LHCN-M2 (cell line): ENCODE data around the gene UNC45A. TPM values are rescaled to one million over a fixed set of nuclear protein-coding genes. Genes with fewer than 3 reads are reported as not detected.

ENCODE experiments used
- DNase-seq: peaks from one replicate; pipeline ENCODE4 v3.0.0-alpha.2; 2012; ENCODE audit warnings: low read depth
- total RNA-seq: library from RNA; depleted of rRNA; stranded (reverse); fragments of >200 nt; gene quantifications from 2 replicates; pipeline ENCODE4 v1.2.3, GENCODE V29; 2014

Gene UNC45A
- total RNA-seq, 1 experiment from 2014 or later = 73.0 TPM

DNA sequence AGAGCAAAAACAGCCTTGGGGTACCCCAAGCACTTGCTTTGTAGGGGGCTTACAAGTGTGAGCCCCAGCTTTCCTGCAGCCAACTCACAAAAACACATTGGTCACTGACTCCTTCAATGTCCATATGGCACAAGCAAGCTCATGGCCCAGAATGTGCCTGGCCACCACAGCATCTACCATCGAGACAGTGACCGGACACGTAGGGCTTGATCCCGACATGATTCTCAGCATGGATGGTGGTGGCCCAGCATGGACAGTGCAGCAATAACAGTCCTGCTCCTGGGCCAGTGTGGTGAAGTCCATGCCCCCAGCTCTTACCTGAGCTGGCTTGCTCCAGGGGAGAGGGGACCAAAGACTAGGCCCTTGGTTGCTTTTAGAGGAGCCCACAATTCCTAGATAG is 6.0 kb downstream of the UNC45A start:
- no peak for DNase-seq

DNA sequence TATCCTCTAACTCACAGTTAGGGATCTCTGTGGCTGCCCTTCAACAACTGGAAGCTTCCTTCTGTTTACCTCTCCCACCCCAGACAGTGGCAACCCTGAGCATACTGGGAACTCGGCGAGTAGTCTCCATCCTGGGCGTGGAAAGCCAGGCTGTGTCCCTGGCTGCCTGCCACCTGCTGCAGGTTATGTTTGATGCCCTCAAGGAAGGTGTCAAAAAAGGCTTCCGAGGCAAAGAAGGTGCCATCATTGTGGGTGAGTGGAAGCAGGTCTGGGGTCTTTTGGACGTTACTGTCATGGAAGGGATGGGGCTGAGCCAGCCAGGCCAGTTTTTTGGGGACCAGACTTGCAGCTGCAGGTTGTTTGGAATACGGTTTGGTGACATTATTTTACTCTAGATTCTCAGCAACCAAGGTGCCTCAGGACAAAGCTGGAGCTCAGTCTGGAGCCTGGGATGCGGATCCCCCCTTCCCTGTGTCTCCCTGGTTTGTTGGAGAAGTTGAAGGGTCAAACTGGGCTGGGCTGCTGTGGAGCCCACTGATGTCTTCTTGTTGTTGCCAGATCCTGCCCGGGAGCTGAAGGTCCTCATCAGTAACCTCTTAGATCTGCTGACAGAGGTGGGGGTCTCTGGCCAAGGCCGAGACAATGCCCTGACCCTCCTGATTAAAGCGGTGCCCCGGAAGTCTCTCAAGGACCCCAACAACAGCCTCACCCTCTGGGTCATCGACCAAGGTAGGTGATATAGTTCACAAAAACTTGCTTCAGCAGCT is 7.5 kb downstream of the UNC45A start:
- DNase-seq = no peak

DNA sequence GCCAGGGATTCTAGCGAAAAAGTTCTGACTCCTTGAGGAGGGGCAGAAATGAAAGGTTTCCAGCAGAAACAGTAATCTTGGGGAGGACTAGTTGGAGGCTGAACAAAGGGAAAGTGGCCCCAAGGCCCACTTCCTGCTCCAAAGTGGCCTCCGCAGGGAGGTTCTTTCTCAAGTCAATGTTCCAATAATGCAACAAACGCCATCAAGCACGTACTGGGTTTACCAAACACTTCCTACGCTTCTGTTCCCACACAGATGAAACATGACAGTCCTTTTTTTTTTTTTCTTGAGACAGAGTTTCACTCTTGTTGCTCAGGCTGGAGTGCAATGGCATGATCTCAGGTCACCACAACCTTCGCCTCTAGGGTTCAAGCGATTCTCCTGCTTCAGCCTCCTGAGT is 10.0 kb downstream of the UNC45A start:
- DNase-seq = no peak

DNA sequence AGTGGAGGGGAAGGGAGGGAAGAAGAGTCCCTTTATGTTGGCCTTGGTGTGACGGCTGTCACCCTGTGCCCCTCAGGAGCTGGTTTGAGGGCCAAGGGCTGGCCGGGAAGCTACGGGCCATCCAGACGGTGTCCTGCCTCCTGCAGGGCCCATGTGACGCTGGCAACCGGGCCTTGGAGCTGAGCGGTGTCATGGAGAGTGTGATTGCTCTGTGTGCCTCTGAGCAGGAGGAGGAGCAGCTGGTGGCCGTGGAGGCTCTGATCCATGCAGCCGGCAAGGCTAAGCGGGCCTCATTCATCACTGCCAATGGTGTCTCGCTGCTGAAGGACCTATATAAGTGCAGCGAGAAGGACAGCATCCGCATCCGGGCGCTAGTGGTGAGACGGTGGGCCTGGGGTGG is 11.5 kb downstream of the UNC45A start:
- no peak for DNase-seq

DNA sequence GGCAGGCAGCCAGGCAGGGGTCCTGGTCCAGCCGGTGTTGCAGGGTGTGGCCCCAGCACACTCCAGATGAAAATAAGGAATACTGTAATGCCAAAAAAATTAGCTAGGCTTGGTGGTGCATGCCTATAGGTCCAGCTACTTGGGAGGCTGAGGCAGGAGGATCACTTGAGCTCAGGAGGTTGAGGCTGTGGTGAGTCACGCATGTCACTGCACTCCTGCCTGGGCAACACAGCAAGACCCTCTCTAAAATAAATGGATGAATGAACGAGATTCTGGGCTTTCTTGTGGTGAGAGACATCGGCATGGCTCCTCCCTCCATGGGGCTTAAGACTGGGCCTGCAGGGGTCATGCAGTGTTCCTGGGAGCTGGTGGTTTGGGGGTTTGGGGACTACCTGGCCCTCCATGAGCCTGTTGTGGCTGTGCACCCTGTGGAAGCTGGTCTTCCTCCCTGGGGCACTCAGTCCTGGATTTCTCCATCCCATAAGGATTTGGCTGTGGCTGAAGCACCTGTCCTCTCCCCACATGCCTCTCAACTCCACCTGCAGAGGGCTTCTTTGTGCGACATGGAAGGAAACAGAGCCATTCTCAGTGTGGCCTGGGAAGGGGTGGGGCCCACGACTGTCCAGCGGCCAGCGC is 12.0 kb downstream of the UNC45A start:
- no peak for DNase-seq

GRCh38 chr15:90947577-90948357 is 12.7 kb downstream of the UNC45A start:
- no peak for DNase-seq

- DNase-seq = no peak
These were observed 13.4 kb downstream of the UNC45A start for GRCh38 chr15:90948506-90948905.

- DNase-seq = no peak
These were observed 15.0 kb downstream of the UNC45A start for GRCh38 chr15:90949979-90950675.

GRCh38 chr15:90950676-90951075 is 15.6 kb downstream of the UNC45A start:
- no peak for DNase-seq

DNA sequence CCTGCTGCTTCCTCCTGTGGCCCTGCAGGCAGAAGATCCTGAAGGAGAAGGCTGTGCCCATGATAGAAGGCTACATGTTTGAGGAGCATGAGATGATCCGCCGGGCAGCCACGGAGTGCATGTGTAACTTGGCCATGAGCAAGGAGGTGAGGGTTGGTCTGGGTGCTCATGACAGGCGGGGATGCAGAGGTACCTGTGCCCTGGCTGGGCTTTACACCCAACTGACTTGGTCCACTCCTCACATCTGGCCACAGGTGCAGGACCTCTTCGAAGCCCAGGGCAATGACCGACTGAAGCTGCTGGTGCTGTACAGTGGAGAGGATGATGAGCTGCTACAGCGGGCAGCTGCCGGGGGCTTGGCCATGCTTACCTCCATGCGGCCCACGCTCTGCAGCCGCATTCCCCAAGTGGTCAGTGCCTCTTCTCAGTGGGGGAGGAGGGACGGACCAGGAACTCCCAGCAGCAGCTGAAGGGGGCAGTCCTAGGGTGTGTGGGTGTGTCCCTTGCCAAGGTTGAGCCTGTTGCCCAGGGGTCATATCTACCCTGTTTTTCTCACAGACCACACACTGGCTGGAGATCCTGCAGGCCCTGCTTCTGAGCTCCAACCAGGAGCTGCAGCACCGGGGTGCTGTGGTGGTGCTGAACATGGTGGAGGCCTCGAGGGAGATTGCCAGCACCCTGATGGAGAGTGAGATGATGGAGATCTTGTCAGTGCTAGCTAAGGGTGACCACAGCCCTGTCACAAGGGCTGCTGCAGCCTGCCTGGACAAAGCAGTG is 18.0 kb downstream of the UNC45A start:
- DNase-seq = no peak

- no peak for DNase-seq
These were observed 19.0 kb downstream of the UNC45A start for GRCh38 chr15:90953947-90954711.

GRCh38 chr15:90954712-90955623 is 19.9 kb downstream of the UNC45A start, which contains the start of gene RCCD1:
TSS of gene RCCD1 (plus strand) at chr15:90954884. CDS start at chr15:90956735, 1,851 bp downstream.
- peak; percentile 93 for DNase-seq

DNA sequence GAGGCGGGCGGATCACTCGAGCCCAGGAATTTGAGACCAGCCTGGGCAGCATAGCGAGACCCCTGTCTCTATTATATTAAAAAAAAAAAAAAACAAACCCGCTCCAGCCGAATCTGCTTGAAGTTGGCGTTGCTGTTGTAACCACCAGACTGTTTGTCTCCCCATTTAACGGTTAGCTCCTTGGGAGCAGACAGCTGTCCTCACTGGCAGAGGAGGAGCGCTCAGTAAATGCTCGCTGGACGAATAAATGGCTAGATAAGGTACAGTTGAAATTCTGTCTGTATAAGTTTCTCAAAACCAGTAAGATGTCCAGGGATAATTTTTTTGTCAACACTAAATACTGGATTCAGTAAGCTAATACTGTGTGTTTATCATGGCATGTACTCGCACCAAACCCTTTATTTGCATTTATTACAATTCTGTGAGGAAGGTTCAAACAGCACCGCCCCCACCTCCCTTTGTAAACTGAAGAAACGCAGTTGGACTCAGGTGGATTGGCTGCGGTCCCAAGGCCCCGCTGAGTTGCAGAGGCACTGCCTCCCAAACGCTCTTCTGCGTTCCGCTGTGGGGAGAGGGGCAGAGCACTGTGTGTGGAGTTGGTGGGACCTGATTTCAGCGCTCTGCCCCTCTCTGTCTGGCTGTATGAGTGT is 20.7 kb downstream of the UNC45A start:
- DNase-seq = peak; percentile 35

- peak; percentile 63 for DNase-seq
These were observed 21.4 kb downstream of the UNC45A start for GRCh38 chr15:90956274-90957030.

DNA sequence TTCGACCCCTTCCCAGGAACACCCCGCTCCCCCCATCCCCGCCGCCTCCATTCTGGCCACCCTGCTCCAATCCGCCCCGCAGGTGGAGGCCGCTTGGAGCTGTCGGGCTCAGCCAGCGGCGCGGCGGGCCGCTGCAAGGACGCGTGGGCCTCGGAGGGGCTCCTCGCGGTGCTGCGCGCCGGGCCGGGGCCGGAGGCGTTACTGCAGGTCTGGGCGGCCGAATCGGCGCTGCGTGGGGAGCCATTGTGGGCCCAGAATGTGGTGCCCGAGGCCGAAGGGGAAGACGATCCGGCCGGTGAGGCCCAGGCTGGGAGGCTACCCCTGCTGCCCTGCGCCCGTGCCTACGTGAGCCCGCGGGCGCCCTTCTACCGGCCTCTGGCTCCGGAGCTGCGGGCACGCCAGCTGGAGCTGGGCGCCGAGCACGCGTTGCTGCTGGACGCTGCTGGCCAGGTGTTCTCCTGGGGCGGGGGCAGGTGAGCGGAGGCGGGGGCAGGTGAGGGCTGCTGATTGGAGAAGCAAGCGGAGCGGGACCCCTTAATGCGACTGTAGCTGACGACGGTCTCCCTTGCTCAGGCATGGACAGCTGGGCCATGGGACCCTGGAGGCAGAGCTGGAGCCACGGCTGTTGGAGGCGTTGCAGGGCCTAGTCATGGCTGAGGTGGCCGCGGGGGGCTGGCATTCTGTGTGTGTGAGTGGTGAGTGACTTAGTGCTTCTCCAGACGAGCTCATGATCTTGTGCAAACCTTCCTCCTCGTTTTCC is 22.1 kb downstream of the UNC45A start:
- DNase-seq = no peak

- DNase-seq = no peak
These were observed 22.7 kb downstream of the UNC45A start for GRCh38 chr15:90957791-90958190.

DNA sequence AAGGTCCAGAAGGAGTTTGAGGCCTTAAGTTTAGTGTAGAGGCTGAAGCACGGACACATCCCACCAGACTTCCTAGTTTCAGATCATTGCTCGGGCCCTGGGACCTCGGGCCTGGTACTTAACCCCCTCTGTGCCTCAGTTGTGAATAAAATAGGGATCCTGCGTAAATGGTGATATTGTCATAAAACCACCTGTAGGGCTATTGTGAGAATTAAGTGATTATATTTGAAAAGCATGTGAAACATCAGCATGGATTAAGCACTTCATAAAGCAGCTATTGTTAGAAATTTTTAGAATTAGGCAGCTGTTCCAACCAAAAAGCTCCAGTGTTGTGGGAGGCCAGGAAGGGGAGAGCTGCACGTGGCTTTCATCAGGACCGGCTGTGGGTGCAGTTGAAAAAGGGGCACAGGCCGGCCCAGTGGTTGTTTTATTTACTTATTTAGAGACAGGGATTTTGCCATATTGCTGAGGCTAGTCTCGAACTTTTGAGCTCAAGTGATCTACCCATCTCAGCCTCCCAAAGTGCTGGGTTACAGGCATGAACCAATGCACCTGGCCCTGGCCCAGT is 24.0 kb downstream of the UNC45A start:
- no peak for DNase-seq
